Measurements from ENCODE around the gene NEK11. TPM values are rescaled to one million over a fixed set of nuclear protein-coding genes. Genes with fewer than 3 reads are reported as not detected.

Gene NEK11
- polyA plus RNA-seq, 1 of the 3 experiments (the other 2 are of a cell fraction), result 4.7 TPM

DNA sequence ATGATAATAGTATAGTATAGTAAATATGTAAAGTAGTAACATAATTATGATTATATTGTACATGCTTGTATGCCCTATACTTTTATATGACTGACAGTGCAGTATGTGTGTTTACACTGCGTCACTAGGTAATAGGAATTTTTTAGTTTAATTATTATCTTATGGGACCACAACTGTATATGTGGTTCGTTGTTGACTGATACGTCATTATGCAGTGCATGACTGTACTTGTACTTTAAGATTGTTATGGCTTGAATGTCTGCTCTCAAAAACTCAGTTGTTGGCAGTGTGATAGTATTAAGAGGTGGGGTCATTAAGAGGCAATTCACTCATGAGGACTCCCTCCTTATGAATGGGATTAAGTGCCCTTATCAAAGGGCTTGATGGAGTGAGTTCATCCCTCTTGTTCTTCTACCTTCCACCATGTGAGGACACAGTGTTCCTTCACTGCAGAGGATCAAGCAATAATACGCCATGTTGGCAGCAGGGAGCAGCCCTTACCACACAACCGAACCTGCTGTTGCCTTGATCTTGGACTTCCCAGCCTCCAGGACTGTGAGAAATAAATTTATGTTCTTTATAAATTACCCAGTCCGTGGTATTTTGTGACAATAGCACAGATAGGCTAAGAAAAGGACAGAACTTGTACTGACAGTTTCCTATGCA lies 152.2 kb downstream of the NEK11 start (continued):
- TF ChIP-seq REST (IDR thresholded peaks at IDR 0.05; ENCODE audit: low read depth, low read length) (no peak), FOXM1 (IDR thresholded peaks at IDR 0.05; ENCODE audit: low read depth) (no peak), FOSL2 (IDR thresholded peaks at IDR 0.05; ENCODE audit: borderline replicate concordance, low read depth) (no peak), MAX (IDR thresholded peaks at IDR 0.05; ENCODE audit: low read depth) (no peak), TCF12 (IDR thresholded peaks at IDR 0.05) (no peak), GATA2 (CRISPR knock-in tag; IDR thresholded peaks at IDR 0.05) (no peak), TEAD4 (IDR thresholded peaks at IDR 0.05; ENCODE audit: borderline replicate concordance, insufficient read depth) (no peak), YY1 (IDR thresholded peaks at IDR 0.05; ENCODE audit: low read depth) (no peak), NRF1 (IDR thresholded peaks at IDR 0.05; ENCODE audit: low read depth, low read length) (no peak)
- TF ChIP-seq, protein P1, sequence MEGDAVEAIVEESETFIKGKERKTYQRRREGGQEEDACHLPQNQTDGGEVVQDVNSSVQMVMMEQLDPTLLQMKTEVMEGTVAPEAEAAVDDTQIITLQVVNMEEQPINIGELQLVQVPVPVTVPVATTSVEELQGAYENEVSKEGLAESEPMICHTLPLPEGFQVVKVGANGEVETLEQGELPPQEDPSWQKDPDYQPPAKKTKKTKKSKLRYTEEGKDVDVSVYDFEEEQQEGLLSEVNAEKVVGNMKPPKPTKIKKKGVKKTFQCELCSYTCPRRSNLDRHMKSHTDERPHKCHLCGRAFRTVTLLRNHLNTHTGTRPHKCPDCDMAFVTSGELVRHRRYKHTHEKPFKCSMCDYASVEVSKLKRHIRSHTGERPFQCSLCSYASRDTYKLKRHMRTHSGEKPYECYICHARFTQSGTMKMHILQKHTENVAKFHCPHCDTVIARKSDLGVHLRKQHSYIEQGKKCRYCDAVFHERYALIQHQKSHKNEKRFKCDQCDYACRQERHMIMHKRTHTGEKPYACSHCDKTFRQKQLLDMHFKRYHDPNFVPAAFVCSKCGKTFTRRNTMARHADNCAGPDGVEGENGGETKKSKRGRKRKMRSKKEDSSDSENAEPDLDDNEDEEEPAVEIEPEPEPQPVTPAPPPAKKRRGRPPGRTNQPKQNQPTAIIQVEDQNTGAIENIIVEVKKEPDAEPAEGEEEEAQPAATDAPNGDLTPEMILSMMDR (IDR thresholded peaks at IDR 0.05), result no peak

DNA sequence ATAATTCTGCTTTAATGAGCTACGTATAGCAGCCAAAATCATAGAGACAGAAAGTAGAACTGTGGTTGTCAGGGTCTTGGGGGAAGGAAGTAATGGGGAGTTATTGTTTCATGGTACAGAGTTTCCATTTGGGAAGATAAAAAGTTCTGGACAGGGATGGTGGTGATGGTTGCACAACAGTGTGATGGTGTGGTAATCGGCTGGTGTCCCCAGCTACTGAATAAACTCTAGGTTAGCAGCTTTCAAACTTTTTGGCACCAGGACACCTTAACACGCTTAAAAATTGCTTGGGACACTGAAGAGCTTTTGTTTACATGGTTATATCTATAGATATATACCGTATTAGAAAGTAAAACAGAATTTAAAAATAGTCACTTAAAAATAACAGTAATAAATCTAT lies 166.0 kb downstream of the NEK11 start:
- no peak for DNase-seq
- no peak overlapping the region for H3K27ac ChIP-seq (ENCODE audit: low read depth in 2 of 2, low read length in 1 of 2)
- ChIA-PET POLR2A (no interaction called here), CTCF (interaction anchor here (1.1 kb wide), 2 partner anchors 11 to 80 kb away, joined by 3 read pairs; no protein-coding TSS in a partner anchor)
- no peaks in the 10 kb centered on the region for H3K4me1 ChIP-seq (ENCODE audit: control insufficient read depth in 1 of 2, insufficient read depth in 2 of 2, low read depth in 1 of 2, low read length in 1 of 2)
- H3K9me2 ChIP-seq, result no peaks in the 10 kb centered on the region
- H3K27me3 ChIP-seq (ENCODE audit: insufficient read depth), result no peaks in the 10 kb centered on the region
- H3K4me3 ChIP-seq (ENCODE audit: low read depth in 2 of 2, low read length in 1 of 2), result no peak overlapping the region
- 74% methylated on average over 4 of the region's 4 CpGs for WGBS (ENCODE audit: low lambda C conversion rate)
- no peaks in the 10 kb centered on the region for H4K20me1 ChIP-seq (ENCODE audit: insufficient read depth)
- 0 out of 2 replicates have a peak, but pooled peaks cover 3% of the 10 kb centered on the region for H3K9me3 ChIP-seq
- no peaks in the 10 kb centered on the region for H3K79me2 ChIP-seq (ENCODE audit: insufficient read depth)
- H2AFZ ChIP-seq (ENCODE audit: low read depth), result no peak overlapping the region
- H3K9ac ChIP-seq, result no peak overlapping the region
- peaks cover 0 to 2% of the 10 kb centered on the region in 2 experiments for H3K36me3 ChIP-seq (replicated peaks in 1 of 2; ENCODE audit: control insufficient read depth in 1 of 2, insufficient read depth in 2 of 2, low read length in 1 of 2)
- H3K4me2 ChIP-seq, result no peak overlapping the region
- H3F3A ChIP-seq (replicated peaks; ENCODE audit: insufficient read depth), result no peaks in the 10 kb centered on the region
- no peak for TF ChIP-seq NRF1 (IDR thresholded peaks at IDR 0.05; ENCODE audit: low read depth, low read length)
- no peak for TF ChIP-seq TAF1 (IDR thresholded peaks at IDR 0.05; ENCODE audit: borderline replicate concordance, low read depth, low read length)
- no peak for TF ChIP-seq IRF3 (IDR thresholded peaks at IDR 0.05; ENCODE audit: low read depth, low read length)
- TF ChIP-seq GABPA (IDR thresholded peaks at IDR 0.05; ENCODE audit: low read depth), result no peak
- no peak for TF ChIP-seq NFIC (IDR thresholded peaks at IDR 0.05; ENCODE audit: borderline replicate concordance)
- TF ChIP-seq TEAD4 (IDR thresholded peaks at IDR 0.05; ENCODE audit: borderline replicate concordance, insufficient read depth), result no peak
- no peak for TF ChIP-seq REST (IDR thresholded peaks at IDR 0.05; ENCODE audit: low read depth, low read length)
- TF ChIP-seq, protein P2, sequence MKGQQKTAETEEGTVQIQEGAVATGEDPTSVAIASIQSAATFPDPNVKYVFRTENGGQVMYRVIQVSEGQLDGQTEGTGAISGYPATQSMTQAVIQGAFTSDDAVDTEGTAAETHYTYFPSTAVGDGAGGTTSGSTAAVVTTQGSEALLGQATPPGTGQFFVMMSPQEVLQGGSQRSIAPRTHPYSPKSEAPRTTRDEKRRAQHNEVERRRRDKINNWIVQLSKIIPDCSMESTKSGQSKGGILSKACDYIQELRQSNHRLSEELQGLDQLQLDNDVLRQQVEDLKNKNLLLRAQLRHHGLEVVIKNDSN (IDR thresholded peaks at IDR 0.05; ENCODE audit: borderline replicate concordance, low read depth), result no peak
- no peak for TF ChIP-seq MEF2A (IDR thresholded peaks at IDR 0.05; ENCODE audit: borderline replicate concordance, low read depth)
- no peak for TF ChIP-seq FOXJ3 (CRISPR knock-in tag; IDR thresholded peaks at IDR 0.05)
- no peak for TF ChIP-seq USF2 (IDR thresholded peaks at IDR 0.05; ENCODE audit: borderline replicate concordance, low read depth, low read length)

All from SK-N-SH (cell line).